Uterus (tissue), 2 donors: ENCODE data around the gene BSN.

Experiments used
- CTCF ChIP-seq, 4 experiments: fragments of 200-600 bp in 2 of 4; fragments of 450-650 bp in 2 of 4; sonication (generic) in 2 of 4; IDR thresholded peaks; one replicate each; pipeline ENCODE4 v1.5.1; 2016 to 2019; ENCODE audit warnings: antibody characterized with exemption in 4 of 4, mild to moderate bottlenecking in 2 of 4, moderate library complexity in 1 of 4
- POLR2A ChIP-seq, 2 donors: fragments of 450-650 bp; IDR thresholded peaks; one replicate each; pipeline ENCODE4 v1.6.1; 2016; ENCODE audit warnings: antibody characterized with exemption in 2 of 2, mild to moderate bottlenecking in 1 of 2, moderate library complexity in 1 of 2

GRCh38 chr3:49618412-49618811 lies 64.1 kb downstream of the BSN start:
- TF ChIP-seq CTCF (IDR thresholded peaks at IDR 0.05) (no peak), POLR2A (IDR thresholded peaks at IDR 0.05) (no peak)
